ENCODE measurements around the gene ORC4.

ORC4 gene

DNA sequence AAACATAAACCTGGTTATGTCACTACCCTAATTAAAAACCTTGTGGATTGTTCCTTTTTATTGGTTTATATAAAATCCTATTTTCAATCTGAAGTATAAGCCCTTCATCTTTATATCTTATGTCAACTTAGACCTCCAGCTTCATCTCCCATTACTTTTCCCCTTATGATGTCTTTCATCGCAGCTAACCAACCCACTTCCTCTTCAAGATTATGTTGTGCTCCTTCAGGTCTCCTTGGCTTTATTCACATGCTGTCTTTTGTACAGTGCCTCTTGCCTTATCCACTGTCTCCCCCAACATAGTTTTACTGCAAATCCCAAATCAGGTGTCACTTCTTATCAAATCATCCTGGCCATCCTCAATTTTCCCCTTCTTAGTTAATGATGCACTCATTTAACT is 26.3 kb upstream of the ORC4 start:
- H3K9ac ChIP-seq (ENCODE audit: low read length) = no peak overlapping the region
- WGBS (ENCODE audit: extremely low coverage, insufficient coverage, insufficient read length) = no CpG with 5 or more reads among the region's 1 CpG
- H3K79me1 ChIP-seq (ENCODE audit: low read length) = no peaks in the 10 kb centered on the region
- H3K36me3 ChIP-seq (ENCODE audit: control insufficient read depth in 1 of 2, insufficient read depth in 2 of 2, low read length in 2 of 2) = no peaks in the 10 kb centered on the region
- H2AK5ac ChIP-seq (ENCODE audit: low read length) = no peak overlapping the region
- no peak overlapping the region for H2AFZ ChIP-seq (ENCODE audit: insufficient read depth, low read length, poor library complexity)
- H3K27ac ChIP-seq (ENCODE audit: low read depth, low read length) = no peak overlapping the region
- H4K8ac ChIP-seq (ENCODE audit: low read depth, low read length) = no peak overlapping the region
- H3K4ac ChIP-seq (ENCODE audit: low read depth, low read length) = no peak overlapping the region
- H2BK120ac ChIP-seq (ENCODE audit: insufficient read depth, low read length, poor library complexity) = no peak overlapping the region
- H2BK5ac ChIP-seq (ENCODE audit: low read depth, low read length, poor library complexity) = no peak overlapping the region
- no peak overlapping the region for H3K18ac ChIP-seq (ENCODE audit: low read length)
- no peaks in the 10 kb centered on the region for H3K9me3 ChIP-seq (ENCODE audit: insufficient read depth, low read depth, low read length)
- no peak overlapping the region for H3K14ac ChIP-seq (ENCODE audit: low read length)
- H3K27me3 ChIP-seq (ENCODE audit: insufficient read depth, low read length) = no peaks in the 10 kb centered on the region
- H2BK12ac ChIP-seq (ENCODE audit: low read length) = no peak overlapping the region
- no peak for DNase-seq
- H3K4me1 ChIP-seq (ENCODE audit: control insufficient read depth in 1 of 2, insufficient read depth in 2 of 2, low read length in 2 of 2) = no peaks in the 10 kb centered on the region
- H3K4me3 ChIP-seq (ENCODE audit: low read depth, low read length) = no peak overlapping the region
- no peak overlapping the region for H3K23ac ChIP-seq (ENCODE audit: low read length)
- no peak overlapping the region for H4K12ac ChIP-seq (ENCODE audit: low read depth, low read length)
- no peak overlapping the region for H3K4me2 ChIP-seq (ENCODE audit: low read length)
- H3K79me2 ChIP-seq (ENCODE audit: control insufficient read depth, insufficient read depth, low read length, poor library complexity) = no peaks in the 10 kb centered on the region
- no peak overlapping the region for H4K91ac ChIP-seq (ENCODE audit: low read depth, low read length)

DNA sequence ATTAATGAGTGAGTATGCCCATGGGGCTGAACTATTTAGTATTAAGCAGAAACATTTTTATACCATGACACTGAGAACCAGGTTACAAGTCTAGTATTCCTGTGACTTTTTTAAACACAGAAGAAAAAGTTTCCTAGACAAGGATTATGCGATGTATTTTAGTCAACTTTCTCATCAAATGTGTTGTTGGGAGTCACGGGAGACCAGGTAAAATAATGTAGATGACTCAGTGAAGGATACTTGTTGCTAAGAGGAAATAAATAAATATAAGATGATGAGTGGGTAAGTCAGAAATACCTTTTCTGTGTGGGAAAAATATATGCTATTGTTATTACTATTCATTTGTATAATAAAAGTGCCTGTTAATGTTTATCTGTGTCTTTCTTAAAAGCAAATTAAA is 23.8 kb upstream of the ORC4 start:
- no peak overlapping the region for H3K4ac ChIP-seq (ENCODE audit: low read depth, low read length)
- no CpG with 5 or more reads among the region's 2 CpGs for WGBS (ENCODE audit: extremely low coverage, insufficient coverage, insufficient read length)

DNA sequence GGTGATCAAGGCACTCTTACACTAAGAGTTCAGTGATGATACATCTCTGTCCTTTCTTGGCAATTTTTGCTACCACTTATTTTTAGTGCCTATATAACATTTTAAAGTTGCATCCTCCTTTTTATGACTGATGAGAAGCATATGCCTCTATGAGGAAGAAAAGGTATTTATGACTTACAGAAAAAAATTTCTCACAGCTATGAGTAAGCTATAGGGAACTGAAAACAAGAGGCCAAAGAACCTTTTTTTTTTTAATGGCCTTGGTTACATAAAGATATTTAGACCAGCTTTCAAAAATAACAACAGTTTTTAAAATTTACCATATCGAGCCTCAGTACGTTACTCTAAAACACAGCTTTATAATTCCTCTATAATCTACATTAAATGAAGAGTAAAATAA is 21.7 kb upstream of the ORC4 start:
- no peak overlapping the region for H2AK5ac ChIP-seq (ENCODE audit: low read length)
- no peaks in the 10 kb centered on the region for H3K79me1 ChIP-seq (ENCODE audit: low read length)
- H3K79me2 ChIP-seq (ENCODE audit: control insufficient read depth, insufficient read depth, low read length, poor library complexity) = no peaks in the 10 kb centered on the region
- no peak overlapping the region for H2BK12ac ChIP-seq (ENCODE audit: low read length)
- no peak overlapping the region for H3K4me3 ChIP-seq (ENCODE audit: low read depth, low read length)
- DNase-seq = no peak
- H2AFZ ChIP-seq (ENCODE audit: insufficient read depth, low read length, poor library complexity) = no peak overlapping the region
- H3K27me3 ChIP-seq (ENCODE audit: insufficient read depth, low read length) = no peaks in the 10 kb centered on the region
- no peak overlapping the region for H3K18ac ChIP-seq (ENCODE audit: low read length)
- H2BK5ac ChIP-seq (ENCODE audit: low read depth, low read length, poor library complexity) = no peak overlapping the region
- H3K36me3 ChIP-seq (ENCODE audit: control insufficient read depth in 1 of 2, insufficient read depth in 2 of 2, low read length in 2 of 2) = no peaks in the 10 kb centered on the region
- H3K14ac ChIP-seq (ENCODE audit: low read length) = no peak overlapping the region
- no CpG with 5 or more reads among the region's 2 CpGs for WGBS (ENCODE audit: extremely low coverage, insufficient coverage, insufficient read length)
- no peak overlapping the region for H3K4me2 ChIP-seq (ENCODE audit: low read length)
- H3K9me3 ChIP-seq (ENCODE audit: insufficient read depth, low read depth, low read length) = no peaks in the 10 kb centered on the region
- no peak overlapping the region for H4K12ac ChIP-seq (ENCODE audit: low read depth, low read length)
- H2BK120ac ChIP-seq (ENCODE audit: insufficient read depth, low read length, poor library complexity) = no peak overlapping the region
- H3K4ac ChIP-seq (ENCODE audit: low read depth, low read length) = no peak overlapping the region
- no peak overlapping the region for H3K27ac ChIP-seq (ENCODE audit: low read depth, low read length)
- no peak overlapping the region for H3K9ac ChIP-seq (ENCODE audit: low read length)
- no peak overlapping the region for H4K91ac ChIP-seq (ENCODE audit: low read depth, low read length)
- H3K4me1 ChIP-seq (ENCODE audit: control insufficient read depth in 1 of 2, insufficient read depth in 2 of 2, low read length in 2 of 2) = no peaks in the 10 kb centered on the region
- H3K23ac ChIP-seq (ENCODE audit: low read length) = no peak overlapping the region
- H4K8ac ChIP-seq (ENCODE audit: low read depth, low read length) = no peak overlapping the region

More for the DNA sequence above, 23.8 kb upstream of the ORC4 start:
- Histone ChIP-seq H3K27ac (ENCODE audit: low read depth, low read length) (no peak overlapping the region), H4K8ac (ENCODE audit: low read depth, low read length) (no peak overlapping the region), H3K79me1 (ENCODE audit: low read length) (no peaks in the 10 kb centered on the region), H2BK5ac (ENCODE audit: low read depth, low read length, poor library complexity) (no peak overlapping the region), H2BK12ac (ENCODE audit: low read length) (no peak overlapping the region), H3K18ac (ENCODE audit: low read length) (no peak overlapping the region), H3K23ac (ENCODE audit: low read length) (no peak overlapping the region), H3K27me3 (ENCODE audit: insufficient read depth, low read length) (no peaks in the 10 kb centered on the region), H4K12ac (ENCODE audit: low read depth, low read length) (no peak overlapping the region), H3K14ac (ENCODE audit: low read length) (no peak overlapping the region), H3K4me3 (ENCODE audit: low read depth, low read length) (no peak overlapping the region), H3K9me3 (ENCODE audit: insufficient read depth, low read depth, low read length) (no peaks in the 10 kb centered on the region), H2BK120ac (ENCODE audit: insufficient read depth, low read length, poor library complexity) (no peak overlapping the region), H3K79me2 (ENCODE audit: control insufficient read depth, insufficient read depth, low read length, poor library complexity) (no peaks in the 10 kb centered on the region), H4K91ac (ENCODE audit: low read depth, low read length) (no peak overlapping the region), H3K36me3 (ENCODE audit: control insufficient read depth in 1 of 2, insufficient read depth in 2 of 2, low read length in 2 of 2) (no peaks in the 10 kb centered on the region), H3K9ac (ENCODE audit: low read length) (no peak overlapping the region), H3K4me1 (ENCODE audit: control insufficient read depth in 1 of 2, insufficient read depth in 2 of 2, low read length in 2 of 2) (no peaks in the 10 kb centered on the region), H3K4me2 (ENCODE audit: low read length) (no peak overlapping the region), H2AK5ac (ENCODE audit: low read length) (no peak overlapping the region), H2AFZ (ENCODE audit: insufficient read depth, low read length, poor library complexity) (no peak overlapping the region)
- DNase-seq = no peak

- no peak overlapping the region for H2AK5ac ChIP-seq (ENCODE audit: low read length)
- H3K4me2 ChIP-seq (ENCODE audit: low read length) = no peak overlapping the region
- no peak overlapping the region for H2AFZ ChIP-seq (ENCODE audit: insufficient read depth, low read length, poor library complexity)
- no peaks in the 10 kb centered on the region for H3K36me3 ChIP-seq (ENCODE audit: control insufficient read depth in 1 of 2, insufficient read depth in 2 of 2, low read length in 2 of 2)
- H4K8ac ChIP-seq (ENCODE audit: low read depth, low read length) = no peak overlapping the region
- no peak overlapping the region for H3K27ac ChIP-seq (ENCODE audit: low read depth, low read length)
- no CpG with 5 or more reads among the region's 1 CpG for WGBS (ENCODE audit: extremely low coverage, insufficient coverage, insufficient read length)
- H3K14ac ChIP-seq (ENCODE audit: low read length) = no peak overlapping the region
- H4K91ac ChIP-seq (ENCODE audit: low read depth, low read length) = no peak overlapping the region
- H3K4ac ChIP-seq (ENCODE audit: low read depth, low read length) = no peak overlapping the region
- no peak overlapping the region for H3K23ac ChIP-seq (ENCODE audit: low read length)
- H2BK12ac ChIP-seq (ENCODE audit: low read length) = no peak overlapping the region
- H3K27me3 ChIP-seq (ENCODE audit: insufficient read depth, low read length) = no peaks in the 10 kb centered on the region
- no peaks in the 10 kb centered on the region for H3K79me1 ChIP-seq (ENCODE audit: low read length)
- no peak overlapping the region for H3K18ac ChIP-seq (ENCODE audit: low read length)
- H4K12ac ChIP-seq (ENCODE audit: low read depth, low read length) = no peak overlapping the region
- no peaks in the 10 kb centered on the region for H3K4me1 ChIP-seq (ENCODE audit: control insufficient read depth in 1 of 2, insufficient read depth in 2 of 2, low read length in 2 of 2)
- H2BK120ac ChIP-seq (ENCODE audit: insufficient read depth, low read length, poor library complexity) = no peak overlapping the region
- H2BK5ac ChIP-seq (ENCODE audit: low read depth, low read length, poor library complexity) = no peak overlapping the region
- H3K9ac ChIP-seq (ENCODE audit: low read length) = no peak overlapping the region
- no peak for DNase-seq
- no peaks in the 10 kb centered on the region for H3K9me3 ChIP-seq (ENCODE audit: insufficient read depth, low read depth, low read length)
- H3K4me3 ChIP-seq (ENCODE audit: low read depth, low read length) = no peak overlapping the region
- no peaks in the 10 kb centered on the region for H3K79me2 ChIP-seq (ENCODE audit: control insufficient read depth, insufficient read depth, low read length, poor library complexity)
Measured at GRCh38 chr2:148039783-148040182, 19.2 kb upstream of the ORC4 start.

Data from trophoblast cell (in vitro differentiated cells and primary cell).